Measurements from ENCODE around the gene MARCKS. TPM values are rescaled to one million over a fixed set of nuclear protein-coding genes. Genes with fewer than 3 reads are reported as not detected.

The MARCKS gene
- total and polyA plus RNA-seq, 2 experiments from 2014 or later = 193 to 224 TPM

DNA sequence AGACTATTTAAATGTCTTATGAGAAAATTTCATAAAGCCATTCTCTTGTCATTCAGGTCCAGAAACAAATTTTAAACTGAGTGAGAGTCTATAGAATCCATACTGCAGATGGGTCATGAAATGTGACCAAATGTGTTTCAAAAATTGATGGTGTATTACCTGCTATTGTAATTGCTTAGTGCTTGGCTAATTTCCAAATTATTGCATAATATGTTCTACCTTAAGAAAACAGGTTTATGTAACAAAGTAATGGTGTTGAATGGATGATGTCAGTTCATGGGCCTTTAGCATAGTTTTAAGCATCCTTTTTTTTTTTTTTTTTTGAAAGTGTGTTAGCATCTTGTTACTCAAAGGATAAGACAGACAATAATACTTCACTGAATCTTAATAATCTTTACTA lies 5.0 kb downstream of the MARCKS start:
- TF ChIP-seq, protein P1, sequence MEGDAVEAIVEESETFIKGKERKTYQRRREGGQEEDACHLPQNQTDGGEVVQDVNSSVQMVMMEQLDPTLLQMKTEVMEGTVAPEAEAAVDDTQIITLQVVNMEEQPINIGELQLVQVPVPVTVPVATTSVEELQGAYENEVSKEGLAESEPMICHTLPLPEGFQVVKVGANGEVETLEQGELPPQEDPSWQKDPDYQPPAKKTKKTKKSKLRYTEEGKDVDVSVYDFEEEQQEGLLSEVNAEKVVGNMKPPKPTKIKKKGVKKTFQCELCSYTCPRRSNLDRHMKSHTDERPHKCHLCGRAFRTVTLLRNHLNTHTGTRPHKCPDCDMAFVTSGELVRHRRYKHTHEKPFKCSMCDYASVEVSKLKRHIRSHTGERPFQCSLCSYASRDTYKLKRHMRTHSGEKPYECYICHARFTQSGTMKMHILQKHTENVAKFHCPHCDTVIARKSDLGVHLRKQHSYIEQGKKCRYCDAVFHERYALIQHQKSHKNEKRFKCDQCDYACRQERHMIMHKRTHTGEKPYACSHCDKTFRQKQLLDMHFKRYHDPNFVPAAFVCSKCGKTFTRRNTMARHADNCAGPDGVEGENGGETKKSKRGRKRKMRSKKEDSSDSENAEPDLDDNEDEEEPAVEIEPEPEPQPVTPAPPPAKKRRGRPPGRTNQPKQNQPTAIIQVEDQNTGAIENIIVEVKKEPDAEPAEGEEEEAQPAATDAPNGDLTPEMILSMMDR (IDR thresholded peaks at IDR 0.05; ENCODE audit: low read depth, low read length) = no peak
- DNase-seq (ENCODE audit: low read depth in 1 of 2, low spot score in 1 of 2) = no peak
- Histone ChIP-seq H3K36me3 (peaks cover 21% of the 10 kb centered on the region), H3K4me3 (peak overlapping the region; percentile 14), H3K9me3 (ENCODE audit: low read depth) (no peaks in the 10 kb centered on the region), H3K27me3 (no peaks in the 10 kb centered on the region), H3K27ac (no peak overlapping the region), H3K4me1 (ENCODE audit: low read depth) (peaks cover 6% of the 10 kb centered on the region)

GRCh38 chr6:113870917-113871316 lies 13.8 kb downstream of the MARCKS start:
- H3K4me3 ChIP-seq = no peak overlapping the region
- H3K4me1 ChIP-seq (ENCODE audit: low read depth) = no peaks in the 10 kb centered on the region
- no peak overlapping the region for H3K27ac ChIP-seq
- H3K9me3 ChIP-seq (ENCODE audit: low read depth) = no peaks in the 10 kb centered on the region
- H3K27me3 ChIP-seq = no peaks in the 10 kb centered on the region
- TF ChIP-seq, protein P1 (IDR thresholded peaks at IDR 0.05; ENCODE audit: low read depth, low read length) = no peak
- DNase-seq (ENCODE audit: low read depth in 1 of 2, low spot score in 1 of 2) = no peak
- H3K36me3 ChIP-seq = no peaks in the 10 kb centered on the region

DNA sequence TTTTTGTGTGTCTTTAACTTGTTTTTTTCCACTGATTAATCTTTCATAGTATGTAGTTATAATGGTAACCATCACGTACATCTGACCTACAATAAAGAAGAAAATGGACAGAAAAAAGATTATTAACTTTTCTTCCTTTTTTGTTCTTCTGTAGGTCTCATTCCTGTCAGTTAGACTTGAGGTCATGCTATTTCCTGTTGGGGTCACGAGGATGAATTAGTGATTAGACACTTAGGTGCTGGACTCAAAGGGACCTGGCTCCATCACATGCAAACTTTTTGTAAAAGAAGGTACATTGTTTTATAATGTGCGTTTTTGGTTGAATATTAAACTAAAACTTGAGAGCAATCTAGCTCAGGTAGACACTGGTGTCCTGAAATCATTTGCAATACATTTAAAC lies 14.8 kb downstream of the MARCKS start:
- H3K27ac ChIP-seq = no peak overlapping the region
- H3K27me3 ChIP-seq = no peaks in the 10 kb centered on the region
- no peak overlapping the region for H3K4me3 ChIP-seq
- TF ChIP-seq, protein P1 (IDR thresholded peaks at IDR 0.05; ENCODE audit: low read depth, low read length) = no peak
- no peaks in the 10 kb centered on the region for H3K9me3 ChIP-seq (ENCODE audit: low read depth)
- no peaks in the 10 kb centered on the region for H3K4me1 ChIP-seq (ENCODE audit: low read depth)
- DNase-seq (ENCODE audit: low read depth in 1 of 2, low spot score in 1 of 2) = no peak
- no peaks in the 10 kb centered on the region for H3K36me3 ChIP-seq

GRCh38 chr6:113873043-113873667 lies 16.0 kb downstream of the MARCKS start:
- no peaks in the 10 kb centered on the region for H3K4me1 ChIP-seq (ENCODE audit: low read depth)
- H3K27me3 ChIP-seq = no peaks in the 10 kb centered on the region
- no peaks in the 10 kb centered on the region for H3K9me3 ChIP-seq (ENCODE audit: low read depth)
- no peak for DNase-seq (ENCODE audit: low read depth in 1 of 2, low spot score in 1 of 2)
- H3K27ac ChIP-seq = no peak overlapping the region
- TF ChIP-seq, protein P1 (IDR thresholded peaks at IDR 0.05; ENCODE audit: low read depth, low read length) = no peak
- H3K4me3 ChIP-seq = no peak overlapping the region
- H3K36me3 ChIP-seq = no peaks in the 10 kb centered on the region

DNA sequence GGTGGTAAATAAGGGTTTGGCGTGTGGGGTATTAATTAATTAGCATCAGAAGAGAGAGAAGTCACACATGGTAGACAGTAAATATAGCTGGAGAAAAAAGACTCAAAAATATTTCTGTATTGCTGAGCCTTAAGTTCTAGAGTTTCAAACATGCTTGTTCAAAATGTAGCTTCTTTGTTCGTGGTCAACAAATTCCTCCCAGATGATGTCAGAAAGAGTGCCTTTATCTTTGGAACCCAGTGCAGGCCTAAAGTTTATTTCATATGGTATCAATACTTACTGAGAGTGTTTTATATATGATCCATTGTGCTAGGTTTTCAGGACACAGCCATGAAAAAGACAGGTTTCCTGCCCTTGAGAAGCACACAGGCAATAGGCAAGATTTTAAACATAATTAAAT lies 18.3 kb downstream of the MARCKS start:
- TF ChIP-seq, protein P1 (IDR thresholded peaks at IDR 0.05; ENCODE audit: low read depth, low read length) = no peak
- Histone ChIP-seq H3K4me1 (ENCODE audit: low read depth) (no peaks in the 10 kb centered on the region), H3K36me3 (no peaks in the 10 kb centered on the region), H3K27me3 (no peaks in the 10 kb centered on the region), H3K4me3 (no peak overlapping the region), H3K27ac (no peak overlapping the region), H3K9me3 (ENCODE audit: low read depth) (no peaks in the 10 kb centered on the region)
- peak in 1 of 2 donors; percentile 38 for DNase-seq (ENCODE audit: low read depth in 1 of 2, low spot score in 1 of 2)
